Right lobe of liver (tissue), 4 donors: Measurements from ENCODE around the gene VAMP3.

Experiments
- CTCF ChIP-seq, 4 donors: fragments of 200-600 bp in 3 of 4; fragments of 450-650 bp in 1 of 4; IDR thresholded peaks; one replicate each; pipeline versions ENCODE4 v1.5.1 to v1.8.0; 2016 to 2022; ENCODE audit warnings: antibody characterized with exemption in 4 of 4, mild to moderate bottlenecking in 2 of 4
- POLR2A ChIP-seq: fragments of 450-650 bp; IDR thresholded peaks from one replicate; pipeline ENCODE4 v1.6.1; 2017; ENCODE audit warnings: antibody characterized with exemption, mild to moderate bottlenecking
- donor health status: DM: no; HTN: no; CAD: no.
- donor health status: DM: no; HTN: no; CAD: no.
- donor health status: DM: no; HTN: yes; CAD: no.

GRCh38 chr1:7811476-7811875 is 40.4 kb downstream of the VAMP3 start:
- TF ChIP-seq CTCF (IDR thresholded peaks at IDR 0.05) (no peak), POLR2A (no peak)
